Amniotic stem cell (primary cell): Measurements from ENCODE around the gene SPINK4.
A peak's percentile ranks its signal among the peaks of the same experiment; 100 is the strongest.

Experiments
- DNase-seq: peaks from one replicate; lab custom pipeline; 2025; lab: John Stamatoyannopoulos, UW

The SPINK4 gene

GRCh38 chr9:33239921-33240320 is at the start of gene SPINK4:
SPINK4 (plus strand) TSS chr9:33240167; CDS start chr9:33240209, 42 bp downstream.
- no peak for DNase-seq

GRCh38 chr9:33192493-33193255 is 47.3 kb upstream of the SPINK4 start:
- no peak for DNase-seq

- DNase-seq = no peak
These were observed 46.1 kb upstream of the SPINK4 start for GRCh38 chr9:33193818-33194217.

GRCh38 chr9:33196736-33197135 is 43.2 kb upstream of the SPINK4 start:
- no peak for DNase-seq

- no peak for DNase-seq
These were observed 42.5 kb upstream of the SPINK4 start for GRCh38 chr9:33197279-33198152.

- no peak for DNase-seq
These were observed 41.8 kb upstream of the SPINK4 start for GRCh38 chr9:33198165-33198564.

GRCh38 chr9:33202018-33202417 is 37.9 kb upstream of the SPINK4 start:
- DNase-seq = no peak

GRCh38 chr9:33202552-33203201 is 37.3 kb upstream of the SPINK4 start:
- no peak for DNase-seq

GRCh38 chr9:33209394-33209793 is 30.6 kb upstream of the SPINK4 start:
- no peak for DNase-seq

GRCh38 chr9:33210006-33210715 is 29.8 kb upstream of the SPINK4 start:
- DNase-seq = no peak

- DNase-seq = no peak
These were observed 28.1 kb upstream of the SPINK4 start for GRCh38 chr9:33211695-33212393.

GRCh38 chr9:33220681-33221567 is 19.0 kb upstream of the SPINK4 start:
- DNase-seq = no peak

- DNase-seq = no peak
These were observed 18.4 kb upstream of the SPINK4 start for GRCh38 chr9:33221568-33221884.

GRCh38 chr9:33222031-33222430 is 17.9 kb upstream of the SPINK4 start:
- no peak for DNase-seq

- no peak for DNase-seq
These were observed 16.3 kb upstream of the SPINK4 start for GRCh38 chr9:33223696-33224095.

GRCh38 chr9:33225319-33226147 is 14.4 kb upstream of the SPINK4 start:
- peak; percentile 50 for DNase-seq

GRCh38 chr9:33227008-33227398 is 13.0 kb upstream of the SPINK4 start:
- DNase-seq = no peak

GRCh38 chr9:33227741-33228140 is 12.2 kb upstream of the SPINK4 start:
- no peak for DNase-seq

GRCh38 chr9:33228606-33229005 is 11.4 kb upstream of the SPINK4 start:
- DNase-seq = no peak
